HG02571 (cell line): Measurements from ENCODE around the gene PHACTR3.
"Not testable (repeated sequence)": the region's sequence is repeated elsewhere in the genome, so short reads cannot be mapped to it uniquely, and the experiment has no call there.

Experiments used
- ATAC-seq: cut with Tn5 transposase; IDR thresholded peaks from one replicate; pipeline ENCODE4 v1.9.1; 2021; ENCODE audit warnings: mild to moderate bottlenecking, moderate library complexity; ENCODE audit not compliant: unreplicated experiment

Gene PHACTR3

GRCh38 chr20:59618585-59618984 is 14.2 kb downstream of the PHACTR3 start:
- not testable (repeated sequence) for ATAC-seq

GRCh38 chr20:59620860-59621505 is 16.6 kb downstream of the PHACTR3 start:
- no peak for ATAC-seq

DNA sequence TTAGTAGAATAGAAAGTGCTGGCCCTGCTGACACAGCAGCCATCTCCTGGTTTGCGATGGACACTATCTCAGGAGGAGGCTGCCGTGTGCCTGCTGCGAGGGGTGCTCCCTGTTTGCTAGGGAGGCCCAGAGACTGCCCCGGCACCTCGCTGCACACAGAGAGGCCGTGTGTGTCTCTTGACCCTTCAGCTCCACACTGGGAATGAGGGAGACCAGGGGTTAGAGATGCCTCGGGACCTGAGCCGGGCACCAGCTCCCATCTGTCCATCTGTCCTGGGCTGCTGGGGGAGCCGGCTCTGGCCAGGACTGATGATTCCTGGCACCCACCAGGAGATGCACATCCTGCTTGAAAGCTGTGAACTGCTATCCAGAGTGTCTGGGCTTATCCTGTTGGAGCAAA is 18.2 kb downstream of the PHACTR3 start:
- no peak for ATAC-seq

- ATAC-seq: no peak
These were observed 18.8 kb downstream of the PHACTR3 start for GRCh38 chr20:59623133-59623532.

- ATAC-seq: no peak
These were observed 19.2 kb downstream of the PHACTR3 start for GRCh38 chr20:59623583-59623982.

- ATAC-seq: no peak
These were observed 20.1 kb downstream of the PHACTR3 start for GRCh38 chr20:59624401-59624800.

- ATAC-seq: no peak
These were observed 21.0 kb downstream of the PHACTR3 start for GRCh38 chr20:59625214-59625922.

- no peak for ATAC-seq
These were observed 23.0 kb downstream of the PHACTR3 start for GRCh38 chr20:59627298-59627697.

- ATAC-seq: no peak
These were observed 23.8 kb downstream of the PHACTR3 start for GRCh38 chr20:59628171-59628570.

- ATAC-seq: no peak
These were observed 25.1 kb downstream of the PHACTR3 start for GRCh38 chr20:59629141-59630045.

- no peak for ATAC-seq
These were observed 26.2 kb downstream of the PHACTR3 start for GRCh38 chr20:59630526-59630925.

GRCh38 chr20:59631751-59632540 is 27.6 kb downstream of the PHACTR3 start:
- no peak for ATAC-seq

DNA sequence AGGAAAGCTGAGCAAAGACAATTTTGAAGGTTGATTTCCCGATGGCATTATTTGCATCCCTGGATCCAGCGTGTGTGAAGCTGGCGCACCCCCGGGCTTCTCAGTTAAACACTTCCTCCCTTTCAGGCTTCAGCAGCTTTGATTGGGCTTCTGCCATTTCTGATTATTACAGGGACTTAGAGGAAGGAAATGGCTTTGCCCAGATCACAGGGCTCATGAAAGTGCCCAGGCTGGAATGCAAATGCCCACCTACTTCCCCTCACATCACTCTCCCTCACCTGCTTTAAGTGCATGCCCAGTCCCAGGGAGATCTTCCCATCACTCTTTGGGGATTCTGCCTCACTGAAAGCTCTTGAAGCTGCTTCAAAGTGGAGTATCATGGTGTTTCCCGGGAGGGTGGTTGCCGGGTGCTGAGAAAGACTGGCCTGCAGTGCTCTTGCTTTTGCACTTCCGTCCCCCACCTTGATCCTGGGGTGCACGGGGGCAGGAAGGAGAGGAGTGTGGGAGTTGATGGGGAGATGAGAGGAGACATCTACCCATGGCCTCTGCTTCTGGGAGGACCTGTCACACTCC is 28.3 kb downstream of the PHACTR3 start:
- no peak for ATAC-seq

- no peak for ATAC-seq
These were observed 29.4 kb downstream of the PHACTR3 start for GRCh38 chr20:59633656-59634251.

GRCh38 chr20:59634435-59635005 is 30.2 kb downstream of the PHACTR3 start:
- ATAC-seq: no peak

- ATAC-seq: no peak
These were observed 32.5 kb downstream of the PHACTR3 start for GRCh38 chr20:59636766-59637370.

GRCh38 chr20:59640267-59640666 is 35.9 kb downstream of the PHACTR3 start:
- ATAC-seq: no peak

DNA sequence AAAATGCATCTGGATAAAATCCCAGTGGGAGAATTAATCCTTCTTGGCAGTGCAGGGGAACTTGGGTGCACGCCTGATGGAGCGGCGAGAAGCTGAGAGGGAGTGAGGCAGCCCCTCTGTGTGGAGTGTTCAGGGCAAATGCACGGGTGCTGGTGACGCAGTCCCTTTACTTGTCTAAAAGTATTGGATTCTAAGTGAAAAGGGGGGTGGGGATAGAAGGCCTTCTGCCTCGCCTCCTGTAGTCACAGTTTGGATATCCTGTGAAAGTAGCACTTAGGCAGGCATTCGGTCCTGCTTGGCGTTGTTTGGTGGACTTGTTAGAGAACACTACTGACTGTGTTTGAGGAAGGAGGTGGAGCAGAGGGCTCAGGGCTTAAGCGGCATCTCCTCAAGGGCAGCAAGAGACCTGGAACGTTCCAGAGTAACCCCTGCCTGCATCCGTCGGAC is 39.3 kb downstream of the PHACTR3 start:
- ATAC-seq: no peak

GRCh38 chr20:59644371-59644939 is 40.1 kb downstream of the PHACTR3 start:
- ATAC-seq: no peak
